PC-3 (cell line): ENCODE measurements around the gene APMAP. TPM values are rescaled to one million over a fixed set of nuclear protein-coding genes. Genes with fewer than 3 reads are reported as not detected.

Source experiments
- ATAC-seq: fragments of 200-7000 bp; cut with Tn5 transposase; 2 replicates; pipeline ENCODE4 v1.9.1; 2020; ENCODE audit warnings: mild to moderate bottlenecking, moderate library complexity
- BruUV-seq: library from RNA; stranded (reverse); fragments of 400-500 nt; replicated peaks from 2 replicates; lab custom pipeline; 2021; lab: Mats Ljungman, UMichigan
- CTCF ChIA-PET: fragments of 300-600 bp; sonication (Branson Sonifier 250); formaldehyde crosslinking; loops from one replicate; lab custom pipeline; 2022; ENCODE audit warnings: antibody characterized with exemption; lab: Charles Lee
- POLR2A ChIA-PET: fragments of 300-600 bp; sonication (Branson Sonifier 250); formaldehyde crosslinking; loops from one replicate; lab custom pipeline; 2022; ENCODE audit warnings: antibody characterized with exemption; ENCODE audit not compliant: unreplicated experiment; lab: Charles Lee
- DNase-seq: peaks from one replicate; pipeline ENCODE4 v3.0.0-alpha.2; 2015
- H2AFZ ChIP-seq: fragments of 300-600 bp; sonication (generic); 2 replicates; pipeline ENCODE4 v1.6.0; 2016; ENCODE audit warnings: antibody characterized with exemption, low read length
- H3F3A ChIP-seq: fragments of 300-600 bp; sonication (generic); one replicate; pipeline ENCODE4 v1.6.0; 2017; ENCODE audit warnings: antibody characterized with exemption, low read length, control low read depth, mild to moderate bottlenecking; ENCODE audit not compliant: unreplicated experiment
- H3K27ac ChIP-seq: fragments of 300-600 bp; sonication (generic); 2 replicates; pipeline ENCODE4 v1.5.1; 2016; ENCODE audit warnings: mild to moderate bottlenecking, low read length
- H3K27me3 ChIP-seq: fragments of 300-600 bp; sonication (generic); 2 replicates; pipeline ENCODE4 v1.6.1; 2016; ENCODE audit warnings: low read length, mixed read lengths
- H3K36me3 ChIP-seq: fragments of 300-600 bp; sonication (generic); 2 replicates; pipeline ENCODE4 v1.6.1; 2016; ENCODE audit warnings: low read depth, mixed run types, low read length, mixed read lengths
- H3K4me1 ChIP-seq: fragments of 300-600 bp; sonication (generic); 2 replicates; pipeline ENCODE4 v1.5.1; 2016; ENCODE audit warnings: low read length; ENCODE audit not compliant: insufficient read depth
- H3K4me2 ChIP-seq: fragments of 300-600 bp; sonication (generic); 2 replicates; pipeline ENCODE4 v1.6.0; 2016; ENCODE audit warnings: low read length
- H3K4me3 ChIP-seq: fragments of 300-600 bp; sonication (generic); 2 replicates; pipeline ENCODE4 v1.5.1; 2016; ENCODE audit warnings: mild to moderate bottlenecking, low read length, mixed read lengths
- H3K79me2 ChIP-seq: fragments of 300-600 bp; sonication (generic); 2 replicates; pipeline ENCODE4 v1.6.1; 2017; ENCODE audit warnings: low read length, mixed read lengths
- H3K9ac ChIP-seq: fragments of 300-600 bp; sonication (generic); 2 replicates; pipeline ENCODE4 v1.6.0; 2016; ENCODE audit warnings: mild to moderate bottlenecking, low read length
- H3K9me2 ChIP-seq: fragments of 300-600 bp; sonication (generic); replicated peaks from 2 replicates; pipeline ENCODE4 v1.6.1; 2016; ENCODE audit warnings: mixed run types, low read length, mixed read lengths
- H3K9me3 ChIP-seq: fragments of 300-600 bp; sonication (generic); 2 replicates; pipeline ENCODE4 v1.6.1; 2016; ENCODE audit warnings: low read length, mixed read lengths
- H4K20me1 ChIP-seq: fragments of 300-600 bp; sonication (generic); 2 replicates; pipeline ENCODE4 v1.6.1; 2016; ENCODE audit warnings: low read length, mixed read lengths
- CTCF ChIP-seq: fragments of 300-600 bp; sonication (generic); conservative IDR thresholded peaks from 2 replicates; pipeline ENCODE4 v1.5.1; 2017; ENCODE audit warnings: antibody characterized with exemption, low read depth, mild to moderate bottlenecking, low read length
- EZH2 ChIP-seq: fragments of 300-600 bp; sonication (generic); IDR thresholded peaks from one replicate; pipeline ENCODE4 v1.6.1; 2017; ENCODE audit warnings: antibody characterized with exemption, mild to moderate bottlenecking, low read length; ENCODE audit not compliant: unreplicated experiment
- EZH2phosphoT487 ChIP-seq: fragments of 300-600 bp; sonication (generic); IDR thresholded peaks from 2 replicates; pipeline ENCODE4 v1.6.1; 2018; ENCODE audit warnings: mild to moderate bottlenecking, antibody characterized with exemption, low read length, borderline replicate concordance
- intact Hi-C: fragments of 100-400 bp; cut with micrococcal nuclease; formaldehyde crosslinking; loops from 2 replicates; pipeline ENCODE4 v1.9.0; 2023
- total RNA-seq: library from RNA; depleted of rRNA; stranded (reverse); fragments of >200 nt; gene quantifications from 2 replicates; pipeline ENCODE4 v1.2.3, GENCODE V29; 2014

Gene APMAP
- total RNA-seq, 1 experiment from 2014 or later: 134 TPM

- peaks cover 51% of the 10 kb centered on the region for H3K27me3 ChIP-seq
- intact Hi-C loops: loop anchor here (5.0 kb wide), 1 partner anchor 979 kb away; no protein-coding TSS in a partner anchor
- H3K9ac ChIP-seq: no peak overlapping the region
- H3K79me2 ChIP-seq: no peaks in the 10 kb centered on the region
- no peak overlapping the region for H3K4me3 ChIP-seq
- H3K9me2 ChIP-seq: no peaks in the 10 kb centered on the region
- ATAC-seq (no peak), DNase-seq (no peak)
- no peaks in the 10 kb centered on the region for H3K36me3 ChIP-seq
- no peak for TF ChIP-seq EZH2
- no peak for TF ChIP-seq EZH2phosphoT487
- no peak for TF ChIP-seq CTCF
- ChIA-PET CTCF (no interaction called here), POLR2A (no interaction called here)
- no peaks in the 10 kb centered on the region for H4K20me1 ChIP-seq
- no peaks in the 10 kb centered on the region for H3K9me3 ChIP-seq
- no peaks in the 10 kb centered on the region for H3F3A ChIP-seq
- no TSS peak for BruUV-seq
- H3K27ac ChIP-seq: no peak overlapping the region
- H2AFZ ChIP-seq: no peak overlapping the region
- no peaks in the 10 kb centered on the region for H3K4me1 ChIP-seq
- no peak overlapping the region for H3K4me2 ChIP-seq
Measured at GRCh38 chr20:24916412-24916811, 76.1 kb downstream of the APMAP start.

DNA sequence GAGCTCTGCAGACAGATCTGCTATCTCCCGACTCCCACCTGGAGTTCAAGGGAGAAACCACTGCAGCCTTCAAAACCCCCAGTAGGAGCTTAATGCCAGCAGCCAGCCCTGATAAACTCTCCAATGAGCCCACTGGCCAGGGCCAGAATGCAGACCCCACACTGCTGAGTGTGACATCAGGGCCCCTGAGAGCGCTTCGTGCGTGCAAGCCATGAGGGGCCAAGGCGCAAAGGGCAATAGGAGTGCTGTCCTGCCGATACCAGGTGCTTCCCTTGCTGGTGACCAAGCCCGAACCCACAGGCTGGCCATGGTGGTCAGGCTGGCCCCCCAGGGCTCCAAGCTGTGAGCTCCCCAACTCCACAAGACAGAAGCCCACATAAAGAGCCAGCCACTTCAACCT, 76.7 kb downstream of the APMAP start:
- Histone ChIP-seq H2AFZ (no peak overlapping the region), H3K4me3 (no peak overlapping the region), H4K20me1 (no peaks in the 10 kb centered on the region), H3K9me2 (no peaks in the 10 kb centered on the region), H3K9ac (no peak overlapping the region), H3K27ac (no peak overlapping the region), H3K36me3 (no peaks in the 10 kb centered on the region), H3K4me1 (no peaks in the 10 kb centered on the region), H3K9me3 (no peaks in the 10 kb centered on the region), H3K4me2 (no peak overlapping the region), H3F3A (no peaks in the 10 kb centered on the region), H3K27me3 (peaks cover 56% of the 10 kb centered on the region), H3K79me2 (no peaks in the 10 kb centered on the region)
- no TSS peak for BruUV-seq
- no peak for DNase-seq
- ATAC-seq: no peak
- ChIA-PET POLR2A (no interaction called here), CTCF (no interaction called here)
- TF ChIP-seq EZH2: no peak
- TF ChIP-seq EZH2phosphoT487: no peak
- no peak for TF ChIP-seq CTCF
- intact Hi-C loops: loop anchor here (5.0 kb wide), 1 partner anchor 979 kb away; no protein-coding TSS in a partner anchor

- no peak overlapping the region for H2AFZ ChIP-seq
- H3K4me3 ChIP-seq: no peak overlapping the region
- no peaks in the 10 kb centered on the region for H3K9me2 ChIP-seq
- H3K27me3 ChIP-seq: peaks cover 60% of the 10 kb centered on the region
- no peak for DNase-seq
- no peak overlapping the region for H3K27ac ChIP-seq
- no peak for ATAC-seq
- TF ChIP-seq EZH2 (no peak), EZH2phosphoT487 (no peak), CTCF (no peak)
- no peaks in the 10 kb centered on the region for H3K4me1 ChIP-seq
- no peaks in the 10 kb centered on the region for H3F3A ChIP-seq
- no TSS peak for BruUV-seq
- H4K20me1 ChIP-seq: no peaks in the 10 kb centered on the region
- no peaks in the 10 kb centered on the region for H3K36me3 ChIP-seq
- H3K79me2 ChIP-seq: no peaks in the 10 kb centered on the region
- POLR2A ChIA-PET: no interaction called here
- H3K9me3 ChIP-seq: no peaks in the 10 kb centered on the region
- no peak overlapping the region for H3K4me2 ChIP-seq
- CTCF ChIA-PET: no interaction called here
- intact Hi-C loops: loop anchor here (5.0 kb wide), 1 partner anchor 978 kb away; no protein-coding TSS in a partner anchor
- H3K9ac ChIP-seq: no peak overlapping the region
Measured at GRCh38 chr20:24915440-24915839, 77.1 kb downstream of the APMAP start.
